T-helper 2 cell treated with Interferon-gamma antibody and Interleukin-4, amounts not matched to agents 100 ng/mL and 5 ng/mL, for 36 hours (primary cell): ENCODE data around the gene CNIH2. TPM values are rescaled to one million over a fixed set of nuclear protein-coding genes. Genes with fewer than 3 reads are reported as not detected.

ENCODE experiments used
- intact Hi-C: fragments of 100-400 bp; cut with micrococcal nuclease; formaldehyde crosslinking; loops from one replicate; pipeline ENCODE4 v1.15.1; 2023
- total RNA-seq: library from RNA; stranded (reverse); gene quantifications from 2 replicates; pipeline ENCODE4 v1.2.3, GENCODE V29; 2022

CNIH2 gene
- total RNA-seq, 1 donor from 2014 or later, result 1.5 TPM

DNA sequence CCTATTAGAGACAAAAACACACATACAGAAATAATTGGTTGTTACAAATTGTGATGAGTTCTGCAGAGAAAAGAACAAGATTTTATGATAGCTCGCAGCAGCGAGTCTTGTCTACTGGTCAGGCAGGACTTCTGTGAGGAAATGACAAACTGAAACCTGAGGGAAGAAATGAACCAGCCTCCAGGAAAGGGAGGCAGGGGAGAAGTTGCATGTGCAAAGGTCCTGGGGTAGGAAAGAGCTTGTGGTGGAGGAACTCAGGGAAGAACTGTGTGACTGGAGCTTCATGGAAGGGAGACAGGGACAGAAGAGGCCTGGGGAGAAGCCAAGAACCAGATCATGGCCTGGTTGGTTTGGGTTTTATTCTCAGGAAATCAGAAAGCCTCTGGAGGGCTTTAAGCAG lies 18.8 kb upstream of the CNIH2 start:
- intact Hi-C loops, result no loop called here

DNA sequence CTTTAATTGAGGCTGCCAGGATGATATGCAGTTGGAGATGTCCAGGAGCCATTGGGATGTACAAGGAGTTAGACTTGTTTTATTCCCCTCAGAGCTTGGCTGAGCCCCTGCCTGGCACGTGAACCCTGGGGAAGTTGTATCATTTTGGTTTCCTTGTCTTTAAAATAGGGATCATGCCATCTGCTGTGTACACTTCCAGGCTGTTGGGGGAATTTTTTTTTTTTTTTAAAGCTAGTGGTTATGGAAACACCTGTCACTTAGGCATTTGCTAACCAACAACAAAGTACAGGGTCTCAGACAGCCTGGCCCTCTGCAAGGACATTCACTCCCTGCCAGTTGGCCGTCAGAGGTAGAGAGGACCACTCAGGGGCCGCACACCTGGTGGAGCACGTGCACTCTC lies 18.0 kb upstream of the CNIH2 start:
- intact Hi-C loops, result no loop called here

DNA sequence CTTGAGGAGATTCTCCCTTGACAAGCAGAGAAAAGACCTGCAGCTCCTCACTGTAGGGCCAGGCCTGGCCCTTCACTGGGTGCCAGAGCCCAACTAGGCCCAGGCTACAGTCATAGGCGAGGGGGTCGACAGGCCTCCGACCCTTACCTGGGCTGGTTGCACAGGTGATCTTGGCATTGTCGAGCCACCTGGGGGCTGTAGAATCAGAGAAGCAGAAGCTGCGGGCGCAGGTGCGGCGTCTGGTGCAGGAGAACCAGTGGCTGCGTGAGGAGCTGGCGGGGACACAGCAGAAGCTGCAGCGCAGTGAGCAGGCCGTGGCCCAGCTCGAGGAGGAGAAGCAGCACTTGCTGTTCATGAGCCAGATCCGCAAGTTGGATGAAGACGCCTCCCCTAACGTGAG lies 16.4 kb upstream of the CNIH2 start:
- intact Hi-C loops, result no loop called here

DNA sequence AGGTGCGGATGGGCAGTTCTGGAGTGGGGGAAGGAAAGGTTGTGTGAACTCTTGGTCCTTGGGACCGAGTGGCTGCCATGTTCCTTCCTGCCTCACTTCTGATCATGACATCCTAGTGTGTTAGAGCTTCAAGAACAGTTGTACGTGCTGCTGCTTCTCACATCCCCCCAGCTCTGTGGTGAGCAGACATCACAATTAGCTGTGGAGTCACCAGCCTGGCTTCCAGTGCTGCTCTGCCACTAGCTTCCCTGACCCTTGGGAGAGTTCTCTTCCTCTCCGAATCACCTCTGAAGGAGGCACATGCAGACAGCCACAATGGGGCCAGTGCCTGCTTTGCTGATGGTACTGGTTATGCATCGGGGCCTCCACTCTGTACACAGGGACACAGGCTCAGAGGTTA lies 15.8 kb upstream of the CNIH2 start:
- intact Hi-C loops, result no loop called here

DNA sequence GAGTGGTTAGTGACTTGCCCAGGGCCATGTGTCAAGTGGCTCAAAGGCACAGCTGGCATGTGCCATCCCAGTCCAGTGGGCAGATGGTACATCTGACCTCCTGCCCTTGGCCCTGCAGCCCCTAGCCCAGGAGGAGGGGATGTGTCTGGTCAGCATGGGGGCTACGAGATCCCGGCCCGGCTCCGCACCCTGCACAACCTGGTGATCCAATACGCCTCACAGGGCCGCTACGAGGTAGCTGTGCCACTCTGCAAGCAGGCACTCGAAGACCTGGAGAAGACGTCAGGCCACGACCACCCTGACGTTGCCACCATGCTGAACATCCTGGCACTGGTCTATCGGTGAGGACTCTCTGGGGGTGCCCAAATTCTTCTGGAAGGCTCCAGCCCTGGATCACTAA lies 15.3 kb upstream of the CNIH2 start:
- intact Hi-C loops, result no loop called here

DNA sequence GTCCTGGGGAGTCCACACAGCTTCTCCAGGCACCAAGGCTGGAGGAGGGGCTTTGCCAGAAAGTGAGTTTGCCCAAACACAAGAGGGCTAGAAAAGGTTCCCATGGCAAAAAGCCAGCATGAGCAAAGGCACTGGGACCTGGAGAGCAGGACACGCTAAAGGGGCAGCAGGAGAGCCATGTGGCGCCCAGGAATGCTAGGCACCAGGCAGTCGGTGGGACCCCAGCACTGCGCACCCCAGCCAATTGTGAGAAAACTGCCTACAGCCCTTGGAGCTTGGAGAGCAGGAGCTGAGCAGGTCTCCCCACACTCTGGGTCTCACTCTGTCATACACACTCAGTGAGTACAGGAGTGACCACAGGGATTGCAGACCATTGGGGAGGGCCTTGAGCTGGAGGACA lies 14.7 kb upstream of the CNIH2 start:
- intact Hi-C loops, result no loop called here

DNA sequence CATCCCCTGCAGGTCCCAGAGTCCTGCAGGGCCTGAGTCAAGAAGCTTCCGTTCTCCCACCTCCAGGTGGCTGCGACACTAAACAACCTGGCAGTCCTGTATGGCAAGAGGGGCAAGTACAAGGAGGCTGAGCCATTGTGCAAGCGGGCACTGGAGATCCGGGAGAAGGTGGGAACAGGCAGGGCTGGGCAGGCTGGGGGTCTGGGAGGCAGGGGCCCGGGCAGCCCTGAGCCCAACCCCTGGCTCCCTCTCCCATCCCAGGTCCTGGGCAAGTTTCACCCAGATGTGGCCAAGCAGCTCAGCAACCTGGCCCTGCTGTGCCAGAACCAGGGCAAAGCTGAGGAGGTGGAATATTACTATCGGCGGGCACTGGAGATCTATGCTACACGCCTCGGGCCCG lies 14.2 kb upstream of the CNIH2 start:
- intact Hi-C loops, result no loop called here

DNA sequence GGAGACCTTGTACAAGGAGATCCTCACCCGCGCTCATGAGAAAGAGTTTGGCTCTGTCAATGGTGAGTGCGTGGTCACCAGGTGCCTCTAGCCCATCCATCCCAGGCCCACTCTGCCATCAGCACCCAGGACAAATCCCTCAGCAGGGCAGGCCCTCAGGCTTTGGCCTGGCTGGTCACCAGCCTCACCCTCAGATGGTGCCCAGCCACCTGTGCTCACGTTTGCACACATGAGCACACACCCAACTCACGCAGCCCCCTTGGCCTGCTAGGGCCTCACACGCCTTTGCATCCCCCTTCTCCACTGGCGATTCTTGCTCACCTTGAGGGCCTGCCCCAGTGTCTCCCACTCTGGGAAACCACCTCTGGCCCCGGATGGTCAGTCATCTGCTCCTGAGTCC lies 13.6 kb upstream of the CNIH2 start:
- intact Hi-C loops, result no loop called here

DNA sequence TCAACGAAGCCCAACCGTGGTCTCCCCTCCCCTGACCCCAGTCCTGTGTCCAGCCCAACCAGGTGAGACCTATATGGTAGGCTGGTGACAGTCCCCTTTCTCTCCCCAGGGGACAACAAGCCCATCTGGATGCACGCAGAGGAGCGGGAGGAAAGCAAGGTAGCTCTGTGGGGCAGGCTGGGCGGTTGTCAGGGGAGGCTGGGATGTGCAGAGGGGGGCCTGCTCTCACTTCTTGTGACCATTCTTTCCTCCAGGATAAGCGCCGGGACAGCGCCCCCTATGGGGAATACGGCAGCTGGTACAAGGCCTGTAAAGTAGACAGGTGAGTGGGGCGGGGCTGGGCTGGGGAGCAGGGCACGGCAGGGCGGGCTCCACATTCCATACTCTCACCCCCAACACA lies 13.1 kb upstream of the CNIH2 start:
- intact Hi-C loops, result loop anchor here (5.0 kb wide), 1 partner anchor 352 kb away; the partner anchor contains the start of gene RBM14

DNA sequence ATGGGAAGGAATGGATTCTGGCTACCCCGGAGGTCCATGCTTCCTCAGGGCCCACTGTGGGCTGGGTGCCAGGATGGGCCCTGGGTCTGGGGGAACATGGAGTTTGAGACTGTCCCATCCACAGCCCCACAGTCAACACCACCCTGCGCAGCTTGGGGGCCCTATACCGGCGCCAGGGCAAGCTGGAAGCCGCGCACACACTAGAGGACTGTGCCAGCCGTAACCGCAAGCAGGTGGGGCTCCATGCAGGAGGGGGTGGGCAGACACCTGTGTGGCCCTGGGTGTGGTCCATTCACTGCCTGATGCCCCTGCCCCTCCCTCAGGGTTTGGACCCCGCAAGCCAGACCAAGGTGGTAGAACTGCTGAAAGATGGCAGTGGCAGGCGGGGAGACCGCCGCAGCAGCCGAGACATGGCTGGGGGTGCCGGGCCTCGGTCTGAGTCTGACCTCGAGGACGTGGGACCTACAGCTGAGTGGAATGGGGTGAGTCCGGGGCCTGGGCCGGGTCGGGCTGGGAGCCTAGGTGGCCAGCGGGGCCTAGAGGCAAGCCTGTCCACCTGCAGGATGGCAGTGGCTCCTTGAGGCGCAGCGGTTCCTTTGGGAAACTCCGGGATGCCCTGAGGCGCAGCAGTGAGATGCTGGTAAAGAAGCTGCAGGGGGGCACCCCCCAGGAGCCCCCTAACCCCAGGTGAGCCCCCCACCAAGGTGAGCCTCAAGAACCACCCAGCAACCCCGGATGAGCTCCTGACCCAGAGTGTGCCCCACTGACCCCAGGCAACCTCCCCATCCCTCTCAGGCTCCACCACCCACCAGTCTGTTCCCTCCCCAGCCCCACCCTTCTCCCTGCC lies 12.2 kb upstream of the CNIH2 start:
- intact Hi-C loops, result loop anchor here (5.0 kb wide), 1 partner anchor 352 kb away; the partner anchor contains the start of gene RBM14

DNA sequence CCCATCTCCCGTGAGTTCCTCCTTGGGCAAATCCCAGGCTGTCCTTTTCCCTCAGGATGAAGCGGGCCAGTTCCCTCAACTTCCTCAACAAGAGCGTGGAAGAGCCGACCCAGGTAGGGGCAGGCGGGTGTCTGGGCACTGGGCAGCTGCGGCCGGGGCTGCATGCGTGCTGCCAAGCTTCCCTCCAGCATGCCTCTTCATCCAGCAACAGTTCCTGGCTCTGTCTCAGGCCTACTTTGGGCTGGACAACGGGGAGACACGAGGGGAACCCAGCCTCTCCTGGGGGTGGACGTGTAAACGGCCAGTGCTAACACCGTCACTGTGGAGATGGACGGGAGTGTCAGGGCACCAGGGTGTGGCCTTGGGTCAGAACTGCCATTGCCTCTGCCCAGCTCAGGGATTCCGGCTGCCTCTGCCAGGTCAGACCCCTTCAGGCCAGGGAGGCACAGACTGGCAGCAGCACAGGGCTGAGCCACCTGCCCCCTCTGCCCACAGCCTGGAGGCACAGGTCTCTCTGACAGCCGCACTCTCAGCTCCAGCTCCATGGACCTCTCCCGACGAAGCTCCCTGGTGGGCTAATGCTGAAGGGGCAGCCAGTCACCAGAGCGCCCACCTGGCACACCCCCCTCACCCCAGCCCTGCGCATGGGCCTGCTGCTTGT lies 11.5 kb upstream of the CNIH2 start:
- intact Hi-C loops, result loop anchor here (5.0 kb wide), 1 partner anchor 351 kb away; the partner anchor contains the start of gene RBM14

DNA sequence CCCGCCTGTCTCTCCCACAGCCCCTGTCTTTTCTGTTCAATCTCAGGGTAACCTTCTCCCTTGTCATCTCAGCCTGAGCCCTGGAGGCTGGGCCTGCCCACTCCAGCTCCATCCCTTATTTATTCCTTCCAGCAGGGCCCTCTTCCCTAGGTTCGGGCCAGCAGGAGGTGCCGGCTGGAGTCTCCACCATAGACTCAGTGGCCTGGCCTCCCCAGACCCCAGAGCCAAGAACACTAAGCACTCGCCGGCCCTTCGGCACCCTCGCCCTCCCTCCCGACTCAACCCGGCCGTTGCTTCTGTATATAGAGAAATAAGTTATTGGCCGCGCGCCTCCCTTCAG lies 11.0 kb upstream of the CNIH2 start:
- intact Hi-C loops, result loop anchor here (5.0 kb wide), 1 partner anchor 350 kb away; the partner anchor contains the start of gene RBM14

DNA sequence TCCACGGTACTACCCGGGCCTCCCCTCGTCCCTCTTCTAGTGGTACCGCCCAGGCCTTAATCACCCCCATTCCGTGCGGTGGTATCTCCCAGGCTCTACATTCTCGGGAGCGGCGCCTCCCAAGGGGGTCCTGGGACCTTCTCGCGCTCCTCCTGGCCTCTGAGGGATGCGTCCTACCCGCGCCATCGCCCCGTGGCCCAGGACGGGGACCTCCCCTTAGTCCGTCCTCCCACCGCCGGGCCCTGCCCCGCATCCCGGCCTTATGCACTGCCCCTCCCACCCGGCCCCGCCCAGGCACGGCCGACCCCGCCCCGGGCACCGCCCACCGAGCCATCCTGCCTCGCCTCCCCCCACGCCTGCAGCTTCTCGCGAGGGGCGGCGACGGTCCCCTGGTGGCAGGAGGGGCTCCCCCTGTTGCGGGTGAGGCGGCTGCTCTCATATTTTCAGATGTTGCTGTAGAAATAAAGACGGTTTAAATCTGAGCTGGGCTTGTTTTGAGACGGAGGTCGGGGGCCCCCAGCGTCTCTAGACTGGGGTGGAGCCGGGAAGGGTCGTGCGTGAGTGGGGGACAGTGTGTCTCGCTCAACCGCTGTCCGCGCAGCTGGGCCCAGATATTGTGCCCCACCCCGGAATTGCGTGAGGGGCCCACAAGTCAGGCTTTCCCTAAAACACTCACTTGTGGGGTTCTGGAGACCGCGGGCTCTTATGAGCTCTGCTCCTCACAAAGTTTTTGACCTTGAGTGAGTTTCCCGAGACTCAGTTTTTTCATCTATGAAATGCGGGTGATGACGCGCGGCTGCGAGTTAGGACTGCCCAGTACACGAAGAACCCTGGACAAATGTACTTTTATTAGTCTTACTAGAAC lies 10.4 kb upstream of the CNIH2 start:
- intact Hi-C loops, result loop anchor here (1.0 to 5.0 kb wide), 6 partner anchors 15 to 409 kb away; partner anchors contain the start of genes CFL1, RBM14, SF3B2 and YIF1A

DNA sequence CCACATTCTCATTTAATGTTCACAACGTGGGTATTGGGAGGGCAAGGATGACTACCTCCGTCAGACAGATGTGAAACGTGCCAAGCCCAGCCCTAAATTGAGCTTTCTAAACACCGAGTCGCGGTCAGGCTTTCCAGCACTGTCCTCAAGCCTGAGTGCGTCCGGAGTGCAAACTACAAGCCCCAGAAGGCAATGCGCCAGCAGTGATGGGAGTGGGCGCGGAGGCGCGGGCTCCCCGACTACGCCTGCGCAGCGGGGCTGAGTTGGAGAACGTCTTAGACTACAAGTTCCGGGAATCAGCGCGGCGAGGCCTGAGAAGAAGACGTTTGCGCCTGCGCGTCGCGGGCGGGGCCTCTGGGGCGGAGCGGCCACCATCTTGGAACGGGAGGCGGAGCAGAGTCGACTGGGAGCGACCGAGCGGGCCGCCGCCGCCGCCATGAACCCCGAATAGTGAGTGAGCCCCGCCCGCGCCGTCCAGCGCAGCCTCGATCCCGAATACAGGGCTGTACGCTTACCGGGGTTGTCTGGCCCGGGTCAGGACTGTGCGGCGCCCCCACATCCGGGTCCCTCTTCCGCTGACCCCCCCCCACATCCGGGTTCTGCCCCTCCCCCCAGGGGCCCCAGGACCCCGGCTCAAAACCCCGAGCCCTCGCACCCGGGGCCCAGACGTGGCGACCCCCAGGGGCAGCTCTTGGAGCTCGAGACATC lies 9.6 kb upstream of the CNIH2 start, which contains the start of gene RAB1B:
RAB1B (plus strand) TSS at position 396 of the 708 bp plus-strand sequence; CDS start at position 437, 41 bp downstream.
- intact Hi-C loops, result loop anchor here (1.0 to 5.0 kb wide), 6 partner anchors 14 to 410 kb away; partner anchors contain the start of genes CFL1, RBM14, SF3B2 and YIF1A

DNA sequence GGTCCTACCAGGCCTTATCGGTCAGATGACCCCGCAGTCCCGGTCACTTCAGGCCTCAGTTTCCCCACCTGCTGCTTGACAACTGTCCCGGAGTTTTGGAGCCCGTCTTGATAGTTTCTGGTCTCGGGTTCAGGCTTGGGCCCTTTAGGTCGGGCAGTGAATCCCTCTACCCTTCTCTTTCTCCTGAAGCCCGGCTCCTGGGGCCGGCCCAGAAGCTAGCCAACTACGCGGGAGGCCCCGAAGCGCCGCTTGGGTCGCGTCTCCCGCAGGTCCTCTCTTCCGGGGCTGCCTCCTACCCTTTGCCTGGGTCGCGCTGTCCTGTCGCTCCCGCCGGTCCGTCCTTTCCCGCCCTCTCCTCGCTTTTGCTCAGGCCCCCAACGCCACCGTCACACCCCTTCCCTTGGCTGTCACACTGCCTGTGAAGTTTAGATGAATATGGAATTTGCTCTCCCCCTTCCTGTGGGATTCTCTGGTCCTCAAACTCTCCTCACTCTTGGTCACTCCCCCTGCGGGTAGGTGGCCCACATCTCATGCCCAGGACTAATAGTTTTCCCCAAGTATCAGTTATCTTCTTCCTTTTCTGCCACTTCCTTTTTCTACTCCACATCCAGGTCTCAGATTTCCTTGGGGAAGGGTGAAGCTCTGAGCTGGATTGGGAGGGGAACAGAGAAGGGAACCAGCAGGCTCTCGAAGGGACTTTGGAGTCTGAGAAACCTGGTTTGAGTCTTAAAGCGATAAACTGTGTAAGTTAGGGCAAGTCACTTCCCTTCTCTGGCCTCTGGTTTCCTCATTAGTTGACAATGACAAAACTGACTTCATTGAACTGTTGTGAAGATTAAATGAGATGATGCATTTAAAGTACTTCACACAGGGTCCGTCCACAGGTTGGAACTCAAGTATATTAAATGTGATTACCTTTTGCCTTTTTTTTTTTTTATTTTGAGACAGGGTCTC lies 8.7 kb upstream of the CNIH2 start:
- intact Hi-C loops, result loop anchor here (1.0 to 5.0 kb wide), 6 partner anchors 13 to 410 kb away; partner anchors contain the start of genes CFL1, RBM14, SF3B2 and YIF1A

DNA sequence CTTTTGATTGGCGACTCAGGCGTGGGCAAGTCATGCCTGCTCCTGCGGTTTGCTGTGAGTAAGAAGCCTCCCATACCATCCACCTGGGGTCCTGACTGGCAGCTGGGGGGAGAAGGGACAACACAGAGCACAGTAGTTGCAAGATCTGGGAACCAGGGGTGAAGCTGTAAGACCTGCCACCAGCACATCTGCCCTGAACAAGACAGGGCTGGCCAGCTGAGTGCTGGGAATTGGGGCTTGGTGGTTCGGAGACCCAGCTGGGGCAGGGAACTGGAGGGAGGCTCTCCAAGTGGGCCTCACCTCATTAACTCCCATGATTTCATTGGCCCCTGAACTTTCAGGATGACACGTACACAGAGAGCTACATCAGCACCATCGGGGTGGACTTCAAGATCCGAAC lies 6.2 kb upstream of the CNIH2 start:
- intact Hi-C loops, result no loop called here

DNA sequence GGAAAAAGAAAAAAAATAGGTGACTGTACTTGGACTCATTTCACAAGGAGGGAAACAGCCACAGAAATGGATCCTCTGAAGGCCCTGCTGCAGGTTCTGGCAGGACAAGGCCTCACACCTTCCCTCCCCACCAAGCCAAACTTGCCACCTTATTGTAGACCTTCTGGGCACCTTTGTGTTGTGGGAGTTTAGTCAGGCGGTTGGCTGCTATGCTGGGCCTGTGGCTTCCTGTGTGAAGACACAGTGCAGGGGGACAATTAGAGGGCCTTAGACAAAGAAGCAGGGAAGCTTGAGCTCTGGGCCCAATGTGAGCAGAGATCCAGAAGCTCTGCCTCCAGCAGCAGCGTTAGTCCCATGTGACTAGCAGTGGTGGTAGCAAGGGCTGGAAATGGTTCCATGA lies 5.4 kb upstream of the CNIH2 start:
- intact Hi-C loops, result no loop called here

DNA sequence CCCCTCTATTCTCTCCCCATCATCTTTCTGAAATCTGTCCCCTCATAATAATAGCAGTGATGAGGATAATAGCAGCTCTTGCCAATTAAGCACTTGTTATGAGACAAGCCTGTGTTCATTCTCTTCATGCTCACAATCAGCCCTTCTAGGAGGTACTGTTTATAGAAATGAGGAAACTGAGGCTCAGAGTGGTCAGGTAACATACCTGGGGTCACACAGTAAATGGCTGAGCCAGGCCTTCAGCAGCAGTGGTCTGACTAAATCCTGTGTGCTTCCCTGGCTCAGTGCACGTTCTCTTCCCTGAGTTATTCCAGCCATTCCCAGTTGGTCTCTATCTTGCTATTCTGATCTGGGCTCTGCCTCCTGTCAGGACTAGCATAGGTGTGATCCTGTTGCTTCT lies 3.8 kb upstream of the CNIH2 start:
- intact Hi-C loops, result no loop called here

DNA sequence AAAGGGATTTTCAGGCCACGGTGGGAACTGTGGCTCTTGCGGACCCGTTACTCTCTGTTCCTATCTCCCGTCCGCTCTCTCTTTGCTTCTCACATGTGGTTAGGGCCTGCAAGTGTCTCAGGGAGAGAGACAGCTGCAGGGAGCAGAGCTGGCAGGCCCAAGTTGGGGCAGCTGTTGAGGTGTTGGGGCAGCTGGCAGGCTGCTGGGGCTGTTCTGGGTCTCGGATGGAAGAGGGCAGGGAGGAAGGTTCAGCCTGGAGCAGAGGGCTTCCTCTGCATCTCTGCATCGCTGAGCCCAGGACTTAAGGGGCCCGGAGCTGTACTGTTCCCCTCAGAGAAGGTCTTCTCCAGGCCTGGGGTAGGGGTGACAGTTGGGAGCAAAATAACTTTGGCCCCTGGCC lies 2.6 kb upstream of the CNIH2 start:
- intact Hi-C loops, result no loop called here
